Measurements from ENCODE around the gene TMOD3.

TMOD3 gene

GRCh38 chr15:51846463-51847230 lies 17.2 kb downstream of the TMOD3 start:
- DNase-seq (ENCODE audit: low read depth), result no peak
- H3K4me3 ChIP-seq (ENCODE audit: control insufficient read depth, low read depth, low read length), result no peak overlapping the region
- no peak for TF ChIP-seq CTCF (IDR thresholded peaks at IDR 0.05; ENCODE audit: control insufficient read depth, insufficient read depth, low read depth, low read length, missing control alignments)

- no peak overlapping the region for H3K4me3 ChIP-seq (ENCODE audit: control insufficient read depth, low read depth, low read length)
- no peak for TF ChIP-seq CTCF (IDR thresholded peaks at IDR 0.05; ENCODE audit: control insufficient read depth, insufficient read depth, low read depth, low read length, missing control alignments)
- DNase-seq (ENCODE audit: low read depth), result no peak
These were observed 19.4 kb downstream of the TMOD3 start for GRCh38 chr15:51848811-51849210.

- no peak for DNase-seq (ENCODE audit: low read depth)
- H3K4me3 ChIP-seq (ENCODE audit: control insufficient read depth, low read depth, low read length), result no peak overlapping the region
- TF ChIP-seq CTCF (IDR thresholded peaks at IDR 0.05; ENCODE audit: control insufficient read depth, insufficient read depth, low read depth, low read length, missing control alignments), result no peak
These were observed 20.4 kb downstream of the TMOD3 start for GRCh38 chr15:51849860-51850259.

- no peak overlapping the region for H3K4me3 ChIP-seq (ENCODE audit: control insufficient read depth, low read depth, low read length)
- no peak for DNase-seq (ENCODE audit: low read depth)
- no peak for TF ChIP-seq CTCF (IDR thresholded peaks at IDR 0.05; ENCODE audit: control insufficient read depth, insufficient read depth, low read depth, low read length, missing control alignments)
These were observed 24.5 kb downstream of the TMOD3 start for GRCh38 chr15:51853998-51854397.

- no peak for TF ChIP-seq CTCF (IDR thresholded peaks at IDR 0.05; ENCODE audit: control insufficient read depth, insufficient read depth, low read depth, low read length, missing control alignments)
- no peak for DNase-seq (ENCODE audit: low read depth)
These were observed 26.2 kb downstream of the TMOD3 start for GRCh38 chr15:51855612-51856011.

GRCh38 chr15:51856714-51857380 lies 27.4 kb downstream of the TMOD3 start:
- TF ChIP-seq CTCF (IDR thresholded peaks at IDR 0.05; ENCODE audit: control insufficient read depth, insufficient read depth, low read depth, low read length, missing control alignments), result no peak
- DNase-seq (ENCODE audit: low read depth), result no peak

More at GRCh38 chr15:51855612-51856011, 26.2 kb downstream of the TMOD3 start:
- H3K4me3 ChIP-seq (ENCODE audit: control insufficient read depth, low read depth, low read length), result no peak overlapping the region

More at GRCh38 chr15:51856714-51857380, 27.4 kb downstream of the TMOD3 start:
- no peak overlapping the region for H3K4me3 ChIP-seq (ENCODE audit: control insufficient read depth, low read depth, low read length)
